B cell (primary cell): ENCODE results near the gene PFKP. TPM values are rescaled to one million over a fixed set of nuclear protein-coding genes. Genes with fewer than 3 reads are reported as not detected.

Experiments used
- ATAC-seq: fragments of 200-7000 bp; cut with Tn5 transposase; one replicate; pipeline ENCODE4 v1.10.0; 2021; ENCODE audit warnings: low read depth, mild to moderate bottlenecking, moderate number of reproducible peaks, moderate library complexity
- CTCF ChIA-PET: fragments of 350-600 bp; sonication (Branson Sonifier 250); formaldehyde crosslinking; loops from one replicate; lab custom pipeline; 2021; ENCODE audit warnings: antibody characterized with exemption, inconsistent platforms; lab: Charles Lee
- POLR2A ChIA-PET: fragments of 350-600 bp; sonication (Branson Sonifier 250); formaldehyde crosslinking; loops from one replicate; lab custom pipeline; 2021; ENCODE audit warnings: antibody characterized with exemption; lab: Charles Lee
- DNase-seq: peaks from one replicate; pipeline ENCODE4 v3.0.0; 2013
- H2AFZ ChIP-seq: 2 replicates; pipeline ENCODE4 v1.6.1; 2012; ENCODE audit warnings: mild to moderate bottlenecking, low read depth, low read length; ENCODE audit not compliant: insufficient read depth, poor library complexity, severe bottlenecking
- H3K27ac ChIP-seq, 2 donors: 1 replicate in 1 of 2; 2 replicates in 1 of 2; pipeline ENCODE4 v1.5.1; 2012 to 2013; ENCODE audit warnings: low read length in 2 of 2, mild to moderate bottlenecking in 2 of 2, moderate library complexity in 1 of 2
- H3K27me3 ChIP-seq, 4 experiments: fragments of 200-600 bp in 1 of 4; sonication (generic) in 1 of 4; replicated peaks in 1 of 4; 1 replicate in 2 of 4; 2 replicates in 2 of 4; pipeline versions ENCODE4 v1.6.1 to v1.7.0; 2013 to 2016; ENCODE audit warnings: low read length in 3 of 4, mild to moderate bottlenecking in 2 of 4, mixed read lengths in 1 of 4, moderate library complexity in 1 of 4; ENCODE audit not compliant: insufficient read depth in 4 of 4, control insufficient read depth in 3 of 4; ENCODE audit errors: control extremely low read depth in 1 of 4
- H3K36me3 ChIP-seq, 2 experiments: replicated peaks in 1 of 2; 1 replicate in 1 of 2; 2 replicates in 1 of 2; pipeline versions ENCODE4 v1.6.1 to v1.7.1; 2013; ENCODE audit warnings: low read length in 1 of 2; ENCODE audit not compliant: insufficient read depth in 2 of 2, control insufficient read depth in 1 of 2; ENCODE audit errors: control extremely low read depth in 1 of 2, extremely low read depth in 1 of 2
- H3K4me1 ChIP-seq, 2 donors: fragments of 200-600 bp in 1 of 2; sonication (generic) in 1 of 2; 1 replicate in 1 of 2; 2 replicates in 1 of 2; pipeline versions ENCODE4 v1.5.1 to v1.6.1; 2013 to 2017; ENCODE audit warnings: low read length in 2 of 2; ENCODE audit not compliant: control insufficient read depth in 2 of 2, insufficient read depth in 2 of 2
- H3K4me2 ChIP-seq: replicated peaks from 2 replicates; pipeline ENCODE3; 2012; ENCODE audit warnings: mild to moderate bottlenecking, low read depth, low read length; ENCODE audit not compliant: poor library complexity, severe bottlenecking
- H3K4me3 ChIP-seq, 5 experiments: fragments of 200-600 bp in 1 of 5; sonication (generic) in 1 of 5; 1 replicate in 3 of 5; 2 replicates in 2 of 5; pipeline versions ENCODE4 v1.5.1 to v1.7.0; 2011 to 2016; ENCODE audit warnings: low read length in 4 of 5, mild to moderate bottlenecking in 4 of 5, low read depth in 2 of 5, control low read depth in 1 of 5, moderate library complexity in 1 of 5; ENCODE audit not compliant: insufficient read depth in 1 of 5; ENCODE audit errors: control extremely low read depth in 1 of 5, extremely low read depth in 1 of 5
- H3K79me2 ChIP-seq: fragments of 200-600 bp; sonication (generic); one replicate; pipeline ENCODE4 v1.6.0; 2016; ENCODE audit warnings: low read length; ENCODE audit not compliant: control insufficient read depth, insufficient read depth
- H3K9ac ChIP-seq: fragments of 200-600 bp; sonication (generic); 2 replicates; pipeline ENCODE4 v1.6.1; 2017; ENCODE audit warnings: mild to moderate bottlenecking, low read length, moderate library complexity
- H3K9me3 ChIP-seq, 3 donors: one replicate each; pipeline versions ENCODE4 v1.6.1 to v1.7.1; 2013; ENCODE audit warnings: low read length in 2 of 3; ENCODE audit not compliant: control insufficient read depth in 2 of 3, insufficient read depth in 1 of 3; ENCODE audit errors: control extremely low read depth in 1 of 3
- H4K20me1 ChIP-seq: 2 replicates; pipeline ENCODE4 v1.6.0; 2012; ENCODE audit warnings: mild to moderate bottlenecking, low read length; ENCODE audit not compliant: insufficient read depth, control insufficient read depth, poor library complexity, severe bottlenecking
- H3K27ac Mint-ChIP-seq: one replicate; pipeline ENCODE4 v1.8.0; 2021; ENCODE audit warnings: mixed read lengths
- H3K27me3 Mint-ChIP-seq: one replicate; pipeline ENCODE4 v1.8.0; 2021; ENCODE audit warnings: mixed read lengths
- H3K4me1 Mint-ChIP-seq: one replicate; pipeline ENCODE4 v1.8.0; 2021; ENCODE audit warnings: mixed read lengths
- H3K4me3 Mint-ChIP-seq: one replicate; pipeline ENCODE4 v1.8.0; 2021; ENCODE audit warnings: mixed read lengths
- H3K9me3 Mint-ChIP-seq: one replicate; pipeline ENCODE4 v1.8.0; 2022; ENCODE audit warnings: mixed read lengths; ENCODE audit not compliant: insufficient read depth
- CTCF ChIP-seq: fragments of 200-600 bp; IDR thresholded peaks from one replicate; pipeline ENCODE4 v1.8.0; 2022; ENCODE audit warnings: antibody characterized with exemption, mild to moderate bottlenecking
- EZH2 ChIP-seq: IDR thresholded peaks from 2 replicates; pipeline ENCODE4 v1.6.1; 2012; ENCODE audit warnings: borderline replicate concordance, low read depth, mild to moderate bottlenecking, moderate library complexity, low read length; ENCODE audit not compliant: insufficient read depth, poor library complexity, severe bottlenecking
- WGBS: methylation state at CpG from one replicate; pipeline ENCODE4 v1.1.5; 2013; ENCODE audit warnings: missing lambda C conversion rate; ENCODE audit not compliant: insufficient coverage; 5-methylcytosine and 5-hydroxymethylcytosine counted together
- intact Hi-C: fragments of 100-400 bp; cut with micrococcal nuclease; formaldehyde crosslinking; loops from one replicate; pipeline ENCODE4 v1.10.0; 2022
- polyA plus RNA-seq: library from polyadenylated mRNA; depleted of rRNA; stranded (reverse); fragments of >200 nt; gene quantifications from 2 replicates; pipeline ENCODE4 v1.2.3, GENCODE V29; 2012
- total RNA-seq, 2 donors: library from RNA; stranded (reverse); fragments of 120-200 nt in 1 of 2; gene quantifications; 1 replicate in 1 of 2; 2 replicates in 1 of 2; pipeline versions ENCODE4 v1.2.3 to v1.2.4, GENCODE V29; 2013 to 2022

The PFKP gene
- total and polyA plus RNA-seq, 2 donors (not counting 1 experiment from before 2014, with no cell fraction given), result 41.4 to 54.3 TPM

GRCh38 chr10:3036155-3037021 is 31.0 kb upstream of the PFKP start:
- Histone ChIP-seq H3K9ac (peak overlapping the region; percentile 53), H3K27ac (peak overlapping the region; percentile 86 to 92), H3K27me3 (no peaks in the 10 kb centered on the region), H3K4me2 (peak overlapping the region; percentile 61), H3K4me3 (peak overlapping the region in 1 of 5 experiments; percentile 45), H3K4me1 (peaks cover 37 to 42% of the 10 kb centered on the region in 2 donors), H3K36me3 (no peaks in the 10 kb centered on the region), H3K79me2 (no peaks in the 10 kb centered on the region), H3K9me3 (peaks cover 3 to 8% (median 7%) of the 10 kb centered on the region in 3 donors), H2AFZ (peak overlapping the region; percentile 62), H4K20me1 (no peaks in the 10 kb centered on the region)
- intact Hi-C loops, result loop anchor here (10.0 kb wide), 1 partner anchor 52 kb away; no protein-coding TSS in a partner anchor
- TF ChIP-seq EZH2, result no peak
- no peak for TF ChIP-seq CTCF
- WGBS, result 0% methylated on average over 1 of the region's 8 CpGs
- Mint-ChIP-seq H3K27me3 (no peaks in the 10 kb centered on the region), H3K4me1 (peaks cover 42% of the 10 kb centered on the region), H3K9me3 (peaks cover 9% of the 10 kb centered on the region), H3K4me3 (peak overlapping the region; percentile 62), H3K27ac (peak overlapping the region; percentile 82)
- ChIA-PET POLR2A (interaction anchor here (0.6 kb wide), 1 partner anchor 29 kb away, joined by 4 read pairs; no protein-coding TSS in a partner anchor), CTCF (interaction anchor here (1.6 kb wide), 2 partner anchors 7 to 8 kb away, joined by 4 to 7 read pairs; no protein-coding TSS in a partner anchor)
- ATAC-seq (peak; percentile 87), DNase-seq (peak; percentile 77)

- ATAC-seq (no peak), DNase-seq (no peak)
- H3K9ac ChIP-seq, result no peak overlapping the region
- intact Hi-C loops, result loop anchor here (10.0 kb wide), 1 partner anchor 52 kb away; no protein-coding TSS in a partner anchor
- Mint-ChIP-seq H3K4me1 (peaks cover 42% of the 10 kb centered on the region), H3K4me3 (no peak overlapping the region), H3K27me3 (no peaks in the 10 kb centered on the region), H3K27ac (peak overlapping the region; percentile 32), H3K9me3 (peaks cover 9% of the 10 kb centered on the region)
- no peak overlapping the region for H3K4me3 ChIP-seq
- WGBS, result 96% methylated on average over 3 of the region's 4 CpGs
- no peak for TF ChIP-seq CTCF
- TF ChIP-seq EZH2, result no peak
- H3K36me3 ChIP-seq, result no peaks in the 10 kb centered on the region
- H2AFZ ChIP-seq, result peak overlapping the region; percentile 7
- no peaks in the 10 kb centered on the region for H4K20me1 ChIP-seq
- H3K4me2 ChIP-seq, result peak overlapping the region; percentile 61
- peaks cover 37 to 42% of the 10 kb centered on the region in 2 donors for H3K4me1 ChIP-seq
- no peaks in the 10 kb centered on the region for H3K27me3 ChIP-seq
- CTCF ChIA-PET, result no interaction called here
- H3K27ac ChIP-seq, result peak overlapping the region; percentile 86 to 92
- POLR2A ChIA-PET, result no interaction called here
- peaks cover 3 to 8% (median 4%) of the 10 kb centered on the region in 3 donors for H3K9me3 ChIP-seq
- no peaks in the 10 kb centered on the region for H3K79me2 ChIP-seq
These were observed 30.2 kb upstream of the PFKP start for GRCh38 chr10:3037182-3037581.
